Measurements from ENCODE around the gene TIPARP. TPM values are rescaled to one million over a fixed set of nuclear protein-coding genes. Genes with fewer than 3 reads are reported as not detected.

Gene TIPARP
- total RNA-seq, 1 experiment from 2014 or later = 15.8 TPM

- Mint-ChIP-seq H3K4me1 (ENCODE audit: low read depth, unreplicated experiment) (peaks cover 14% of the 10 kb centered on the region), H3K4me3 (ENCODE audit: unreplicated experiment) (no peak overlapping the region), H3K27ac (ENCODE audit: unreplicated experiment) (no peak overlapping the region), H3K27me3 (ENCODE audit: insufficient read depth, unreplicated experiment) (no peaks in the 10 kb centered on the region), H3K36me3 (ENCODE audit: insufficient read depth, unreplicated experiment) (peaks cover 51% of the 10 kb centered on the region), H3K9me3 (ENCODE audit: unreplicated experiment) (no peaks in the 10 kb centered on the region)
- Histone ChIP-seq H3K4me3 (ENCODE audit: low read depth, low read length) (no peak overlapping the region), H3K9me3 (no peaks in the 10 kb centered on the region), H3K27me3 (replicated peaks; ENCODE audit: control insufficient read depth, insufficient read depth, low read length) (no peaks in the 10 kb centered on the region), H3K36me3 (ENCODE audit: control insufficient read depth, insufficient read depth, low read length) (no peaks in the 10 kb centered on the region), H3K4me1 (peaks cover 17% of the 10 kb centered on the region)
- no TSS peak for BruUV-seq (replicated peaks)
- no peak for DNase-seq
- no peak for TF ChIP-seq CTCF (IDR thresholded peaks at IDR 0.05; ENCODE audit: insufficient read depth in 1 of 2, low read depth in 1 of 2, low read length in 1 of 2, severe bottlenecking in 1 of 2, unreplicated experiment in 1 of 2)
- intact Hi-C loops (cut with micrococcal nuclease; ENCODE audit: unreplicated experiment) = no loop called here
- POLR2A ChIA-PET = interaction anchor here (0.5 kb wide), 1 partner anchor 116 kb away, joined by 3 read pairs; no protein-coding TSS in a partner anchor
- CTCF ChIA-PET = no interaction called here
These were observed 3.8 kb downstream of the TIPARP start for GRCh38 chr3:156678197-156678596.

- H3K27ac Mint-ChIP-seq (ENCODE audit: unreplicated experiment) = peak overlapping the region; percentile 35
- H3K36me3 Mint-ChIP-seq (ENCODE audit: insufficient read depth, unreplicated experiment) = peaks cover 44% of the 10 kb centered on the region
- Histone ChIP-seq H3K9me3 (no peaks in the 10 kb centered on the region), H3K4me1 (peaks cover 12% of the 10 kb centered on the region), H3K4me3 (ENCODE audit: low read depth, low read length) (no peak overlapping the region), H3K27me3 (replicated peaks; ENCODE audit: control insufficient read depth, insufficient read depth, low read length) (no peaks in the 10 kb centered on the region), H3K36me3 (ENCODE audit: control insufficient read depth, insufficient read depth, low read length) (no peaks in the 10 kb centered on the region)
- ChIA-PET CTCF (no interaction called here), POLR2A (interaction anchor here (1.5 kb wide), 1 partner anchor 126 kb away, joined by 3 read pairs; the partner anchor contains the start of gene SSR3)
- intact Hi-C loops (cut with micrococcal nuclease; ENCODE audit: unreplicated experiment) = no loop called here
- H3K9me3 Mint-ChIP-seq (ENCODE audit: unreplicated experiment) = no peaks in the 10 kb centered on the region
- BruUV-seq (replicated peaks) = no TSS peak
- no peak for TF ChIP-seq CTCF (IDR thresholded peaks at IDR 0.05; ENCODE audit: insufficient read depth in 1 of 2, low read depth in 1 of 2, low read length in 1 of 2, severe bottlenecking in 1 of 2, unreplicated experiment in 1 of 2)
- H3K4me1 Mint-ChIP-seq (ENCODE audit: low read depth, unreplicated experiment) = peaks cover 18% of the 10 kb centered on the region
- H3K4me3 Mint-ChIP-seq (ENCODE audit: unreplicated experiment) = no peak overlapping the region
- no peak for DNase-seq
- H3K27me3 Mint-ChIP-seq (ENCODE audit: insufficient read depth, unreplicated experiment) = no peaks in the 10 kb centered on the region
These were observed 6.0 kb downstream of the TIPARP start for GRCh38 chr3:156680243-156680914.

GRCh38 chr3:156681002-156681401 is 6.6 kb downstream of the TIPARP start:
- intact Hi-C loops (cut with micrococcal nuclease; ENCODE audit: unreplicated experiment) = no loop called here
- no peaks in the 10 kb centered on the region for H3K36me3 ChIP-seq (ENCODE audit: control insufficient read depth, insufficient read depth, low read length)

More at GRCh38 chr3:156681002-156681401, 6.6 kb downstream of the TIPARP start:
- no peaks in the 10 kb centered on the region for H3K9me3 ChIP-seq
- peak; percentile 66 to 81 for DNase-seq
- H3K4me1 ChIP-seq = peaks cover 12% of the 10 kb centered on the region
- no TSS peak for BruUV-seq (replicated peaks)
- H3K27ac Mint-ChIP-seq (ENCODE audit: unreplicated experiment) = peak overlapping the region; percentile 35
- no peaks in the 10 kb centered on the region for H3K27me3 Mint-ChIP-seq (ENCODE audit: insufficient read depth, unreplicated experiment)
- peaks cover 39% of the 10 kb centered on the region for H3K36me3 Mint-ChIP-seq (ENCODE audit: insufficient read depth, unreplicated experiment)
- CTCF ChIA-PET = no interaction called here
- no peaks in the 10 kb centered on the region for H3K9me3 Mint-ChIP-seq (ENCODE audit: unreplicated experiment)
- no peak for TF ChIP-seq CTCF (IDR thresholded peaks at IDR 0.05; ENCODE audit: insufficient read depth in 1 of 2, low read depth in 1 of 2, low read length in 1 of 2, severe bottlenecking in 1 of 2, unreplicated experiment in 1 of 2)
- POLR2A ChIA-PET = interaction anchor here (0.6 to 1.5 kb wide), 2 partner anchors 81 to 126 kb away, joined by 3 read pairs; partner anchors contain the start of gene SSR3
- no peak overlapping the region for H3K4me3 Mint-ChIP-seq (ENCODE audit: unreplicated experiment)
- H3K4me3 ChIP-seq (ENCODE audit: low read depth, low read length) = no peak overlapping the region
- no peaks in the 10 kb centered on the region for H3K27me3 ChIP-seq (replicated peaks; ENCODE audit: control insufficient read depth, insufficient read depth, low read length)
- peaks cover 20% of the 10 kb centered on the region for H3K4me1 Mint-ChIP-seq (ENCODE audit: low read depth, unreplicated experiment)
